ENCODE measurements around the gene FBLN7. TPM values are rescaled to one million over a fixed set of nuclear protein-coding genes. Genes with fewer than 3 reads are reported as not detected.

FBLN7 gene, protein sequence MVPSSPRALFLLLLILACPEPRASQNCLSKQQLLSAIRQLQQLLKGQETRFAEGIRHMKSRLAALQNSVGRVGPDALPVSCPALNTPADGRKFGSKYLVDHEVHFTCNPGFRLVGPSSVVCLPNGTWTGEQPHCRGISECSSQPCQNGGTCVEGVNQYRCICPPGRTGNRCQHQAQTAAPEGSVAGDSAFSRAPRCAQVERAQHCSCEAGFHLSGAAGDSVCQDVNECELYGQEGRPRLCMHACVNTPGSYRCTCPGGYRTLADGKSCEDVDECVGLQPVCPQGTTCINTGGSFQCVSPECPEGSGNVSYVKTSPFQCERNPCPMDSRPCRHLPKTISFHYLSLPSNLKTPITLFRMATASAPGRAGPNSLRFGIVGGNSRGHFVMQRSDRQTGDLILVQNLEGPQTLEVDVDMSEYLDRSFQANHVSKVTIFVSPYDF
- total RNA-seq (2022; extraction: Qiagen RNA extraction): 0.49 to 0.74 TPM (median 0.66 TPM) in 5 replicates

GRCh38 chr2:112138159-112139032 is at the start of gene FBLN7:
Gene FBLN7, plus strand, starts transcription at chr2:112138385. Its CDS starts 271 bp downstream, at chr2:112138656.

Other genes starting within 250 kb of the FBLN7 start
- gene MERTK, start 239.8 kb upstream of the FBLN7 start, total RNA-seq (2022; extraction: Qiagen RNA extraction): 1.7 to 2.0 TPM (median 1.8 TPM) in 5 replicates
- gene TMEM87B, start 83.1 kb upstream of the FBLN7 start, total RNA-seq (2022; extraction: Qiagen RNA extraction): 14.3 to 20.3 TPM (median 15.8 TPM) in 5 replicates
- 12.7 to 17.3 TPM (median 15.1 TPM) in 5 replicates for gene ZC3H8, start 116.7 kb downstream of the FBLN7 start, total RNA-seq (2022; extraction: Qiagen RNA extraction)
- gene ZC3H6, start 137.2 kb downstream of the FBLN7 start, total RNA-seq (2022; extraction: Qiagen RNA extraction): 0.14 to 0.73 TPM (median 0.35 TPM) in 5 replicates